NCI-H69 (cell line): ENCODE measurements around the gene SLC16A4.

ENCODE experiments used
- DNase-seq: peaks from one replicate; lab custom pipeline; 2025; lab: John Stamatoyannopoulos, UW

The SLC16A4 gene

GRCh38 chr1:110326826-110327225 lies 64.0 kb downstream of the SLC16A4 start:
- DNase-seq = no peak

- no peak for DNase-seq
Observed at GRCh38 chr1:110324667-110325066, 66.2 kb downstream of the SLC16A4 start.

GRCh38 chr1:110321846-110322245 lies 69.0 kb downstream of the SLC16A4 start:
- DNase-seq = no peak

GRCh38 chr1:110321045-110321444 lies 69.8 kb downstream of the SLC16A4 start:
- DNase-seq = no peak

- DNase-seq = no peak
Observed at GRCh38 chr1:110320168-110320518, 70.7 kb downstream of the SLC16A4 start.

GRCh38 chr1:110319332-110320167 lies 71.3 kb downstream of the SLC16A4 start:
- peak; percentile 30 for DNase-seq

- no peak for DNase-seq
Observed at GRCh38 chr1:110318046-110318445, 72.8 kb downstream of the SLC16A4 start.

GRCh38 chr1:110316735-110317134 lies 74.1 kb downstream of the SLC16A4 start:
- no peak for DNase-seq
